Measurements from ENCODE around the gene RCC2. TPM values are rescaled to one million over a fixed set of nuclear protein-coding genes. Genes with fewer than 3 reads are reported as not detected.

The RCC2 gene
- polyA plus RNA-seq, 2 of the 4 experiments (the other 2 are of a cell fraction), result 60.9 to 90.0 TPM

GRCh38 chr1:17427696-17428660, 11.5 kb downstream of the RCC2 start:
- WGBS (ENCODE audit: missing lambda C conversion rate), result 92% methylated on average over 15 of the region's 21 CpGs
- DNase-seq (ENCODE audit: low read depth in 1 of 2, low spot score in 1 of 2) (no peak), FAIRE-seq (no peak), ATAC-seq (no peak)
- H3K9me3 ChIP-seq, result no peaks in the 10 kb centered on the region
- no peak overlapping the region for H3K4me2 ChIP-seq
- no peak overlapping the region for H3K27ac ChIP-seq
- ChIA-PET CTCF (no interaction called here), POLR2A (no interaction called here)
- no peaks in the 10 kb centered on the region for H3K4me1 ChIP-seq
- no peak overlapping the region for H3K4me3 ChIP-seq
- TF ChIP-seq CTCF (IDR thresholded peaks at IDR 0.05) (no peak), NR3C1 (IDR thresholded peaks at IDR 0.05) (no peak), CEBPB (IDR thresholded peaks at IDR 0.05) (no peak), HEYL (CRISPR knock-in tag; IDR thresholded peaks at IDR 0.05) (no peak), ELK1 (IDR thresholded peaks at IDR 0.05; ENCODE audit: low read depth, low read length) (no peak), EP300 (IDR thresholded peaks at IDR 0.05) (no peak), ZNF302 (CRISPR knock-in tag; IDR thresholded peaks at IDR 0.05) (no peak), REST (IDR thresholded peaks at IDR 0.05) (no peak), HOXB5 (CRISPR knock-in tag; IDR thresholded peaks at IDR 0.05) (no peak), PBX3 (IDR thresholded peaks at IDR 0.05) (no peak)

- FAIRE-seq (no peak), ATAC-seq (no peak), DNase-seq (ENCODE audit: low read depth in 1 of 2, low spot score in 1 of 2) (no peak)
- ChIA-PET CTCF (interaction anchor here (0.6 to 1.2 kb wide), 5 partner anchors 10 to 224 kb away, joined by 3 to 5 read pairs (median 4); no protein-coding TSS in a partner anchor), POLR2A (no interaction called here)
- TF ChIP-seq HES2 (IDR thresholded peaks at IDR 0.05) (no peak), KDM1A (IDR thresholded peaks at IDR 0.05; ENCODE audit: low read depth) (no peak), CBX2 (IDR thresholded peaks at IDR 0.05; ENCODE audit: borderline replicate concordance, low read depth) (no peak), FOSL2 (IDR thresholded peaks at IDR 0.05) (no peak), FOSL2 (CRISPR knock-in tag; IDR thresholded peaks at IDR 0.05) (no peak)
- H3K9me3 ChIP-seq, result no peaks in the 10 kb centered on the region
- H3K4me3 ChIP-seq, result no peak overlapping the region
- H3K4me2 ChIP-seq, result no peak overlapping the region
- no peaks in the 10 kb centered on the region for H3K4me1 ChIP-seq
- H3K27ac ChIP-seq, result no peak overlapping the region
- WGBS (ENCODE audit: missing lambda C conversion rate), result 91% methylated on average over 15 of the region's 18 CpGs
These were observed 13.5 kb downstream of the RCC2 start for GRCh38 chr1:17425806-17426600.
